Retinal pigment epithelial cell (primary cell): ENCODE measurements around the gene ERFL.

Source experiments
- DNase-seq: peaks from one replicate; pipeline ENCODE4 v3.0.0-alpha.2; 2010; ENCODE audit warnings: low read depth
- H3K4me3 ChIP-seq: 2 replicates; pipeline ENCODE4 v1.5.1; 2011; ENCODE audit warnings: mild to moderate bottlenecking, low read length, control low read depth, moderate library complexity
- CTCF ChIP-seq: conservative IDR thresholded peaks from 2 replicates; pipeline ENCODE4 v1.5.1; 2011; ENCODE audit warnings: low read depth, low read length, control low read depth, inconsistent platforms

ERFL gene

GRCh38 chr19:41883821-41884733 is 44.2 kb downstream of the ERFL start:
- peak; percentile 87 for DNase-seq
- TF ChIP-seq CTCF, result peak; percentile 23
- peak overlapping the region; percentile 90 for H3K4me3 ChIP-seq

GRCh38 chr19:41883463-41883820 is 44.8 kb downstream of the ERFL start:
- DNase-seq, result no peak
- TF ChIP-seq CTCF, result no peak
- H3K4me3 ChIP-seq, result peak overlapping the region; percentile 90

- no peak for TF ChIP-seq CTCF
- no peak for DNase-seq
- H3K4me3 ChIP-seq, result peak within 1 kb of the TSS; percentile 90
Observed at GRCh38 chr19:41882568-41883462, 45.4 kb downstream of the ERFL start, which contains the start of gene ARHGEF1. Gene ARHGEF1 (plus strand): TSS chr19:41883184. CDS start chr19:41888083, 4,899 bp downstream.

GRCh38 chr19:41880329-41880708 is 47.9 kb downstream of the ERFL start:
- no peak for DNase-seq
- no peak for TF ChIP-seq CTCF
- H3K4me3 ChIP-seq, result no peak overlapping the region

- DNase-seq, result no peak
Observed at GRCh38 chr19:41879670-41880328, 48.5 kb downstream of the ERFL start.

GRCh38 chr19:41879080-41879479 is 49.2 kb downstream of the ERFL start:
- DNase-seq, result no peak
- no peak overlapping the region for H3K4me3 ChIP-seq
- no peak for TF ChIP-seq CTCF

More at GRCh38 chr19:41879670-41880328, 48.5 kb downstream of the ERFL start:
- no peak overlapping the region for H3K4me3 ChIP-seq
- no peak for TF ChIP-seq CTCF
